Skeletal muscle satellite cell (primary cell): ENCODE measurements around the gene AKR7A2. TPM values are rescaled to one million over a fixed set of nuclear protein-coding genes. Genes with fewer than 3 reads are reported as not detected.

Experiments used
- H3K27me3 ChIP-seq: 2 replicates; pipeline ENCODE4 v1.7.0; 2013; ENCODE audit warnings: low read length; ENCODE audit not compliant: control insufficient read depth, insufficient read depth
- H3K36me3 ChIP-seq: 2 replicates; pipeline ENCODE4 v1.7.0; 2013; ENCODE audit warnings: mild to moderate bottlenecking, control low read depth, low read length; ENCODE audit not compliant: insufficient read depth
- H3K4me1 ChIP-seq: 2 replicates; pipeline ENCODE4 v1.7.0; 2013; ENCODE audit warnings: low read length; ENCODE audit not compliant: control insufficient read depth, insufficient read depth
- H3K4me2 ChIP-seq: 2 replicates; pipeline ENCODE4 v1.7.0; 2013; ENCODE audit warnings: mild to moderate bottlenecking, low read length
- H3K4me3 ChIP-seq: 2 replicates; pipeline ENCODE4 v1.7.0; 2013; ENCODE audit warnings: low read length
- H3K9ac ChIP-seq: 2 replicates; pipeline ENCODE4 v1.7.0; 2013; ENCODE audit warnings: mild to moderate bottlenecking, low read depth, low read length, moderate library complexity
- H3K9me3 ChIP-seq: replicated peaks from 2 replicates; pipeline ENCODE4 v1.7.0; 2013; ENCODE audit warnings: mild to moderate bottlenecking, control low read depth, low read length
- total RNA-seq: library from RNA; depleted of rRNA; stranded (reverse); fragments of >200 nt; gene quantifications from 2 replicates; pipeline ENCODE4 v1.2.3, GENCODE V29; 2012; rRNA removed

The AKR7A2 gene
- total RNA-seq: 57.5 and 62.5 TPM in 2 replicates

DNA sequence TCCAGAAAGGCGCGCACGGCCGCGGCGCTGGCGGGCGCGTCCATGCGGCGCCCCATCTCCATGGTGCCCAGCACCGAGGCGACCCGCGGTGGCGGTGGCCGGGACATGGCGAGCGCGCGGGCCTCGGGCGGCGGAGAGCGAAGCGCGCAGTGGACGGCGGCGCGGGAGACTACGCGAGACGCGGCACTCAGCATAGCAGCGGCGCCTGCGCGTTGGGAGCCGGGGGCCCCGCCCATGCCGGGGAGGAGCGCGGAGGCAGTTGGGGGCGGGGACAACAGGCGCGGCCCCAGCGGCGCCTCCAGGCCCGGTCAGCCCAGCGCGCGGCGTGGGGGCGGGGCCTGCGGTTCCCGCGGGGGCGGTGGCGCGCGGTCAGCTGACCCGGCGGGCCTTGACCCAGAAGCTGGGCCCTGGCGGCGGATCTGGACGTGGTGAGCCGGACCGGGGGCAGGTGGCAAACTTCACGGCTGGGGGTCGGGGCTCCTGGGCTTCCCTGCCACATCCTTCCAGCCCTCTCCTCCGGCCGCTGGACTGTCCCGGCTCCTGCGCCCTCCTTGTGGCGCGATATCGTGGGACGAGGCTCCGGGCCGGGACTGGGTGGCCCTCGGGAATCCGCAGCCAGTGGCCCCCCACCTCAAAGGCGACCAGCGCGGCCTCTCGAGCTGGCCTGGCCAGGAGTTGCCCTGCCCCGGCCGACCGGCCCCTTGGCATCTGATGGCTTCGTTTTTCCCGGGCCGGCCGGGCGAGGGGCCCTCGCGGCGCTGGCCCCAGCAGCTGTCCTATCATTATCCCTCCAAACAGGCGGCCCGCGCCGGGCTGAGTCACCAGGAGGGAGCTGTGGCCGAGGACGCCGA is at the start of gene AKR7A2, which contains the start of gene SLC66A1:
Gene AKR7A2, minus strand, starts transcription at position 214 of the 851 bp plus-strand sequence. Its CDS starts 20 bp downstream, at position 194.
Gene SLC66A1, plus strand, starts transcription at position 396 of the 851 bp plus-strand sequence. CDS start 5,352 bp downstream, outside the sequence.
- Histone ChIP-seq H3K4me3 (peak within 1 kb of the TSS; percentile 91), H3K27me3 (no peaks in the 10 kb centered on the region), H3K9me3 (no peaks in the 10 kb centered on the region), H3K36me3 (peaks cover 28% of the 10 kb centered on the region), H3K9ac (peak within 1 kb of the TSS; percentile 98), H3K4me2 (peak within 1 kb of the TSS; percentile 92), H3K4me1 (peaks cover 62% of the 10 kb centered on the region)

GRCh38 chr1:19360843-19361610 is 49.1 kb upstream of the AKR7A2 start:
- no peaks in the 10 kb centered on the region for H3K9me3 ChIP-seq
- no peak overlapping the region for H3K9ac ChIP-seq
- peaks cover 18% of the 10 kb centered on the region for H3K36me3 ChIP-seq
- no peak overlapping the region for H3K4me2 ChIP-seq
- peaks cover 8% of the 10 kb centered on the region for H3K4me1 ChIP-seq
- H3K4me3 ChIP-seq: no peak overlapping the region
- no peaks in the 10 kb centered on the region for H3K27me3 ChIP-seq

- H3K9me3 ChIP-seq: no peaks in the 10 kb centered on the region
- H3K9ac ChIP-seq: no peak overlapping the region
- H3K4me1 ChIP-seq: peaks cover 8% of the 10 kb centered on the region
- peaks cover 24% of the 10 kb centered on the region for H3K36me3 ChIP-seq
- H3K4me2 ChIP-seq: no peak overlapping the region
- H3K4me3 ChIP-seq: no peak overlapping the region
- no peaks in the 10 kb centered on the region for H3K27me3 ChIP-seq
These were observed 48.5 kb upstream of the AKR7A2 start for GRCh38 chr1:19360432-19360831.

GRCh38 chr1:19360016-19360415 is 48.1 kb upstream of the AKR7A2 start:
- Histone ChIP-seq H3K36me3 (peaks cover 22% of the 10 kb centered on the region), H3K9ac (no peak overlapping the region), H3K9me3 (no peaks in the 10 kb centered on the region), H3K4me1 (peaks cover 8% of the 10 kb centered on the region), H3K4me3 (no peak overlapping the region), H3K4me2 (no peak overlapping the region), H3K27me3 (no peaks in the 10 kb centered on the region)

GRCh38 chr1:19359357-19359756 is 47.4 kb upstream of the AKR7A2 start:
- no peaks in the 10 kb centered on the region for H3K27me3 ChIP-seq
- no peak overlapping the region for H3K9ac ChIP-seq
- H3K4me2 ChIP-seq: no peak overlapping the region
- no peak overlapping the region for H3K4me3 ChIP-seq
- H3K9me3 ChIP-seq: no peaks in the 10 kb centered on the region
- peaks cover 27% of the 10 kb centered on the region for H3K36me3 ChIP-seq
- H3K4me1 ChIP-seq: peaks cover 8% of the 10 kb centered on the region

GRCh38 chr1:19358710-19359109 is 46.8 kb upstream of the AKR7A2 start:
- H3K4me2 ChIP-seq: no peak overlapping the region
- H3K9ac ChIP-seq: no peak overlapping the region
- H3K9me3 ChIP-seq: no peaks in the 10 kb centered on the region
- no peak overlapping the region for H3K4me3 ChIP-seq
- no peaks in the 10 kb centered on the region for H3K27me3 ChIP-seq
- peaks cover 8% of the 10 kb centered on the region for H3K4me1 ChIP-seq
- peaks cover 33% of the 10 kb centered on the region for H3K36me3 ChIP-seq

GRCh38 chr1:19357299-19357986 is 45.5 kb upstream of the AKR7A2 start:
- H3K9me3 ChIP-seq: no peaks in the 10 kb centered on the region
- H3K36me3 ChIP-seq: peaks cover 46% of the 10 kb centered on the region
- H3K4me2 ChIP-seq: no peak overlapping the region

DNA sequence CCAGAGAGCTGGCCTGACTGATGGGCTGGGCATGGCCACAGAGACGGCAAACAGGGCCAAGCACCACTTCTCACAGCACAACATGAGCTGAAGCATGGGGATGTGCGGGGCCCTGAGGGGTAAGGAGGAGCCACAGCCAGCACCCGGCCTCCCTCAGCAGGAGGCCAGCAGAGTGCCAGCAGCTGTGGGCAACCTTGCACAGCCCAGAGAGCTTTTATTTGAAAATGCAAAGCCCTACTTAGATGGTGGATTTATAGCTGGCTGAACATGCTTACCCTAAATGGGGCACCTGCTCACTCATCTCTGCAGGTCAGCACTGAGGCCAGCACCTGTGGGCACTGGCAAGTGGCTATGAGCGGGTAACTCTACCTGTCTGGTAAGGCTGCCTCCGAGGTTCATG is 44.3 kb upstream of the AKR7A2 start:
- Histone ChIP-seq H3K27me3 (no peaks in the 10 kb centered on the region), H3K9ac (no peak overlapping the region), H3K4me2 (no peak overlapping the region), H3K4me1 (no peaks in the 10 kb centered on the region), H3K4me3 (no peak overlapping the region), H3K36me3 (peaks cover 57% of the 10 kb centered on the region), H3K9me3 (no peaks in the 10 kb centered on the region)

More at GRCh38 chr1:19357299-19357986, 45.5 kb upstream of the AKR7A2 start:
- Histone ChIP-seq H3K4me1 (peaks cover 8% of the 10 kb centered on the region), H3K27me3 (no peaks in the 10 kb centered on the region), H3K4me3 (no peak overlapping the region), H3K9ac (no peak overlapping the region)

GRCh38 chr1:19354531-19354981 is 42.6 kb upstream of the AKR7A2 start:
- Histone ChIP-seq H3K4me3 (no peak overlapping the region), H3K9ac (no peak overlapping the region), H3K9me3 (no peaks in the 10 kb centered on the region), H3K27me3 (no peaks in the 10 kb centered on the region), H3K36me3 (peaks cover 63% of the 10 kb centered on the region), H3K4me2 (no peak overlapping the region), H3K4me1 (no peaks in the 10 kb centered on the region)

- Histone ChIP-seq H3K4me3 (no peak overlapping the region), H3K27me3 (no peaks in the 10 kb centered on the region), H3K9ac (no peak overlapping the region), H3K36me3 (peaks cover 73% of the 10 kb centered on the region), H3K9me3 (no peaks in the 10 kb centered on the region), H3K4me2 (no peak overlapping the region), H3K4me1 (no peaks in the 10 kb centered on the region)
These were observed 41.7 kb upstream of the AKR7A2 start for GRCh38 chr1:19353596-19353995.

GRCh38 chr1:19352839-19353238 is 40.9 kb upstream of the AKR7A2 start:
- H3K9ac ChIP-seq: no peak overlapping the region
- no peaks in the 10 kb centered on the region for H3K9me3 ChIP-seq
- no peaks in the 10 kb centered on the region for H3K27me3 ChIP-seq
- H3K4me2 ChIP-seq: no peak overlapping the region
- no peak overlapping the region for H3K4me3 ChIP-seq
- H3K36me3 ChIP-seq: peaks cover 76% of the 10 kb centered on the region
- H3K4me1 ChIP-seq: no peaks in the 10 kb centered on the region
